Activated CD8-positive, alpha-beta T cell treated with anti-CD3 and anti-CD28 coated beads for 36 hours (primary cell): ENCODE measurements around the gene ZFHX3. TPM values are rescaled to one million over a fixed set of nuclear protein-coding genes. Genes with fewer than 3 reads are reported as not detected.

Experiments used
- ATAC-seq: fragments of 200-7000 bp; cut with Tn5 transposase; one replicate; pipeline ENCODE4 v1.10.0; 2021; ENCODE audit warnings: mild to moderate bottlenecking, moderate library complexity
- CTCF ChIA-PET: fragments of 350-600 bp; sonication (Branson Sonifier 250); formaldehyde crosslinking; loops from one replicate; lab custom pipeline; 2021; ENCODE audit warnings: antibody characterized with exemption; lab: Charles Lee
- POLR2A ChIA-PET: fragments of 350-600 bp; sonication (Branson Sonifier 250); formaldehyde crosslinking; loops from one replicate; lab custom pipeline; 2021; ENCODE audit warnings: antibody characterized with exemption; lab: Charles Lee
- DNase-seq: peaks from one replicate; pipeline ENCODE4 v3.0.0-alpha.2; 2020
- H3K27ac Mint-ChIP-seq: one replicate; pipeline ENCODE4 v1.8.0; 2021; ENCODE audit warnings: mild to moderate bottlenecking, mixed read lengths
- H3K27me3 Mint-ChIP-seq: one replicate; pipeline ENCODE4 v1.8.0; 2021; ENCODE audit warnings: mixed read lengths
- H3K36me3 Mint-ChIP-seq: one replicate; pipeline ENCODE4 v1.8.0; 2021; ENCODE audit warnings: low read depth, mixed read lengths
- H3K4me1 Mint-ChIP-seq: one replicate; pipeline ENCODE4 v1.8.0; 2021; ENCODE audit warnings: low read depth, mixed read lengths
- H3K4me3 Mint-ChIP-seq: one replicate; pipeline ENCODE4 v1.8.0; 2021; ENCODE audit warnings: mild to moderate bottlenecking, moderate library complexity, mixed read lengths
- H3K9me3 Mint-ChIP-seq: one replicate; pipeline ENCODE4 v1.8.0; 2021; ENCODE audit warnings: mixed read lengths
- intact Hi-C: fragments of 100-400 bp; cut with micrococcal nuclease; formaldehyde crosslinking; loops from one replicate; pipeline ENCODE4 v1.10.0; 2022
- total RNA-seq, 2 experiments: library from RNA; stranded (reverse); gene quantifications; one replicate each; pipeline ENCODE4 v1.2.3, GENCODE V29; 2021
- TF ChIP-seq, protein P1 (sequence below): fragments of 200-600 bp; IDR thresholded peaks from one replicate; pipeline ENCODE4 v1.8.0; 2022; ENCODE audit warnings: antibody characterized with exemption, mild to moderate bottlenecking

ZFHX3 gene
- total RNA-seq, 2 experiments from 2014 or later = 0.16 to 0.25 TPM

GRCh38 chr16:72800524-72801161 is 247.3 kb downstream of the ZFHX3 start:
- DNase-seq (no peak), ATAC-seq (no peak)
- CTCF ChIA-PET = interaction anchor here (0.7 to 1.5 kb wide), 2 partner anchors 32 to 56 kb away, joined by 3 to 4 read pairs; no protein-coding TSS in a partner anchor
- Mint-ChIP-seq H3K9me3 (no peaks in the 10 kb centered on the region), H3K36me3 (no peaks in the 10 kb centered on the region), H3K27me3 (no peaks in the 10 kb centered on the region), H3K4me1 (no peaks in the 10 kb centered on the region), H3K27ac (no peak overlapping the region), H3K4me3 (no peak overlapping the region)
- TF ChIP-seq, protein P1, sequence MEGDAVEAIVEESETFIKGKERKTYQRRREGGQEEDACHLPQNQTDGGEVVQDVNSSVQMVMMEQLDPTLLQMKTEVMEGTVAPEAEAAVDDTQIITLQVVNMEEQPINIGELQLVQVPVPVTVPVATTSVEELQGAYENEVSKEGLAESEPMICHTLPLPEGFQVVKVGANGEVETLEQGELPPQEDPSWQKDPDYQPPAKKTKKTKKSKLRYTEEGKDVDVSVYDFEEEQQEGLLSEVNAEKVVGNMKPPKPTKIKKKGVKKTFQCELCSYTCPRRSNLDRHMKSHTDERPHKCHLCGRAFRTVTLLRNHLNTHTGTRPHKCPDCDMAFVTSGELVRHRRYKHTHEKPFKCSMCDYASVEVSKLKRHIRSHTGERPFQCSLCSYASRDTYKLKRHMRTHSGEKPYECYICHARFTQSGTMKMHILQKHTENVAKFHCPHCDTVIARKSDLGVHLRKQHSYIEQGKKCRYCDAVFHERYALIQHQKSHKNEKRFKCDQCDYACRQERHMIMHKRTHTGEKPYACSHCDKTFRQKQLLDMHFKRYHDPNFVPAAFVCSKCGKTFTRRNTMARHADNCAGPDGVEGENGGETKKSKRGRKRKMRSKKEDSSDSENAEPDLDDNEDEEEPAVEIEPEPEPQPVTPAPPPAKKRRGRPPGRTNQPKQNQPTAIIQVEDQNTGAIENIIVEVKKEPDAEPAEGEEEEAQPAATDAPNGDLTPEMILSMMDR = no peak
- POLR2A ChIA-PET = no interaction called here
- intact Hi-C loops = no loop called here

GRCh38 chr16:72798264-72798663 is 249.7 kb downstream of the ZFHX3 start:
- H3K4me1 Mint-ChIP-seq = no peaks in the 10 kb centered on the region
- intact Hi-C loops = no loop called here
- ATAC-seq = no peak
- DNase-seq = no peak
- H3K27me3 Mint-ChIP-seq = no peaks in the 10 kb centered on the region
- ChIA-PET POLR2A (no interaction called here), CTCF (no interaction called here)
- H3K36me3 Mint-ChIP-seq = no peaks in the 10 kb centered on the region
- H3K27ac Mint-ChIP-seq = no peak overlapping the region
- no peaks in the 10 kb centered on the region for H3K9me3 Mint-ChIP-seq
- H3K4me3 Mint-ChIP-seq = no peak overlapping the region
- TF ChIP-seq, protein P1 = no peak

DNA sequence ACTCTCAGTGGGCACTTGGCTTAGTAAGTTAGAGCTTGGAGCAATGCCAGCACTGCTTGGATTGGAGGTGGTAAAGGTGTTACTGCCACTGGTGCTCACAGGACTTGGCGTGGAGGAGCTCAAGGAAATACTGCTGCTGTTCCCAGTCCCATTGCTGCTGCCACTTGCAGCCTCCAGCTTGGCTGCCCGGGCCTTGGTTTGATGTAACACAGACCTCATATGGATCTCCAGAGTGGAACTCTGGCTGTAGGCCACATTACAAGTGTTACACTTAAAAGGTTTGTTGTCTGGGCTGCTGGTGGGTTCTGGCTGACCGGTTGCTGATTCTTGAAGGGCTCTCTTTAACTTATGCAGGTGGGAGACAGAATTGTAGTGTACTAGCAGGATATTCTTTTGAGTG is 250.3 kb downstream of the ZFHX3 start:
- TF ChIP-seq, protein P1 = no peak
- POLR2A ChIA-PET = no interaction called here
- DNase-seq (no peak), ATAC-seq (no peak)
- Mint-ChIP-seq H3K27me3 (no peaks in the 10 kb centered on the region), H3K9me3 (no peaks in the 10 kb centered on the region), H3K27ac (no peak overlapping the region), H3K4me3 (no peak overlapping the region), H3K4me1 (no peaks in the 10 kb centered on the region), H3K36me3 (no peaks in the 10 kb centered on the region)
- intact Hi-C loops = no loop called here
- CTCF ChIA-PET = no interaction called here

- ChIA-PET POLR2A (no interaction called here), CTCF (interaction anchor here (2.2 kb wide), 1 partner anchor 36 kb away, joined by 11 read pairs; no protein-coding TSS in a partner anchor)
- no peaks in the 10 kb centered on the region for H3K4me1 Mint-ChIP-seq
- no peak overlapping the region for H3K27ac Mint-ChIP-seq
- DNase-seq (no peak), ATAC-seq (no peak)
- no peaks in the 10 kb centered on the region for H3K27me3 Mint-ChIP-seq
- no peaks in the 10 kb centered on the region for H3K36me3 Mint-ChIP-seq
- no peak overlapping the region for H3K4me3 Mint-ChIP-seq
- no peaks in the 10 kb centered on the region for H3K9me3 Mint-ChIP-seq
- intact Hi-C loops = no loop called here
- TF ChIP-seq, protein P1 = no peak
Measured at GRCh38 chr16:72796222-72796621, 251.7 kb downstream of the ZFHX3 start.

GRCh38 chr16:72794986-72795385 is 252.9 kb downstream of the ZFHX3 start:
- intact Hi-C loops = no loop called here
- no peak overlapping the region for H3K27ac Mint-ChIP-seq
- H3K4me1 Mint-ChIP-seq = no peaks in the 10 kb centered on the region
- ChIA-PET CTCF (interaction anchor here (2.2 kb wide), 1 partner anchor 38 kb away, joined by 11 read pairs; no protein-coding TSS in a partner anchor), POLR2A (no interaction called here)
- TF ChIP-seq, protein P1 = no peak
- DNase-seq (no peak), ATAC-seq (no peak)
- no peak overlapping the region for H3K4me3 Mint-ChIP-seq
- no peaks in the 10 kb centered on the region for H3K36me3 Mint-ChIP-seq
- H3K9me3 Mint-ChIP-seq = no peaks in the 10 kb centered on the region
- no peaks in the 10 kb centered on the region for H3K27me3 Mint-ChIP-seq
